ENCODE data around the gene PDLIM1.

Gene PDLIM1

GRCh38 chr10:95277614-95278013 is 13.2 kb downstream of the PDLIM1 start:
- no peak for TF ChIP-seq CTCF (IDR thresholded peaks at IDR 0.05; ENCODE audit: insufficient read depth, low read depth, low read length, missing control alignments)
- DNase-seq (ENCODE audit: low read depth) = no peak
- H3K4me3 ChIP-seq (ENCODE audit: low read depth, low read length) = no peak overlapping the region

GRCh38 chr10:95277201-95277570 is 13.6 kb downstream of the PDLIM1 start:
- no peak for TF ChIP-seq CTCF (IDR thresholded peaks at IDR 0.05; ENCODE audit: insufficient read depth, low read depth, low read length, missing control alignments)
- DNase-seq (ENCODE audit: low read depth) = no peak
- no peak overlapping the region for H3K4me3 ChIP-seq (ENCODE audit: low read depth, low read length)

- H3K4me3 ChIP-seq (ENCODE audit: low read depth, low read length) = no peak overlapping the region
- TF ChIP-seq CTCF (IDR thresholded peaks at IDR 0.05; ENCODE audit: insufficient read depth, low read depth, low read length, missing control alignments) = no peak
- DNase-seq (ENCODE audit: low read depth) = no peak
Measured at GRCh38 chr10:95276367-95277200, 14.2 kb downstream of the PDLIM1 start.

GRCh38 chr10:95275726-95276366 is 15.0 kb downstream of the PDLIM1 start:
- H3K4me3 ChIP-seq (ENCODE audit: low read depth, low read length) = no peak overlapping the region
- DNase-seq (ENCODE audit: low read depth) = no peak
- TF ChIP-seq CTCF (IDR thresholded peaks at IDR 0.05; ENCODE audit: insufficient read depth, low read depth, low read length, missing control alignments) = no peak

- no peak for TF ChIP-seq CTCF (IDR thresholded peaks at IDR 0.05; ENCODE audit: insufficient read depth, low read depth, low read length, missing control alignments)
- H3K4me3 ChIP-seq (ENCODE audit: low read depth, low read length) = no peak overlapping the region
- no peak for DNase-seq (ENCODE audit: low read depth)
Measured at GRCh38 chr10:95273393-95274312, 17.1 kb downstream of the PDLIM1 start.

GRCh38 chr10:95268438-95268837 is 22.4 kb downstream of the PDLIM1 start:
- TF ChIP-seq CTCF (IDR thresholded peaks at IDR 0.05; ENCODE audit: insufficient read depth, low read depth, low read length, missing control alignments) = no peak
- DNase-seq (ENCODE audit: low read depth) = no peak
- no peak overlapping the region for H3K4me3 ChIP-seq (ENCODE audit: low read depth, low read length)
